ENCODE data around the gene WDR73. TPM values are rescaled to one million over a fixed set of nuclear protein-coding genes. Genes with fewer than 3 reads are reported as not detected.

Gene WDR73
- total RNA-seq, 1 experiment from 2014 or later, result 53.1 TPM

DNA sequence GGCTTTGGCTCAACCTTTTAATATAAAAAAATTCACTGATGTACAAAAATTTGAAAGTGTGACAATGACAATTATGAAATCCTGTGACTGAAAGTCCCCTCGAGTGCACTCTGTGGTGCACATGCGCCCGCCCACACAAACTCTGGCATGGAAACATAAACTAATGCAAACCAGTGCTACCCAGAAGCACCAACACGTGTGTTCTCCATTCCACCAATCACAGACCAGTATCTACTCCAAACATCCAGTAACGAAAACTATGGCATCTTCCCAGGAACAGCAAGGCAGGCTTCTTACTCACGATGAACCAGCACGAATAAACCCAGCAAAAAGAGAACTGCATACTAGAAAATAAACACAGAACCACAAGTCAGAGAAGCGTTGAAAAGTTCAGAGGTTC lies 15.6 kb upstream of the WDR73 start:
- peaks cover 17% of the 10 kb centered on the region for H3K4me1 Mint-ChIP-seq (ENCODE audit: low read depth, unreplicated experiment)
- H3K9me3 Mint-ChIP-seq (ENCODE audit: low read depth, unreplicated experiment), result no peaks in the 10 kb centered on the region
- H3K4me3 Mint-ChIP-seq (ENCODE audit: low read depth, unreplicated experiment), result no peak overlapping the region
- H3K27ac Mint-ChIP-seq (ENCODE audit: unreplicated experiment), result no peak overlapping the region
- CTCF ChIA-PET, result interaction anchor here (1.0 kb wide), 1 partner anchor 10 kb away, joined by 3 read pairs; no protein-coding TSS in a partner anchor
- TF ChIP-seq, protein P1, sequence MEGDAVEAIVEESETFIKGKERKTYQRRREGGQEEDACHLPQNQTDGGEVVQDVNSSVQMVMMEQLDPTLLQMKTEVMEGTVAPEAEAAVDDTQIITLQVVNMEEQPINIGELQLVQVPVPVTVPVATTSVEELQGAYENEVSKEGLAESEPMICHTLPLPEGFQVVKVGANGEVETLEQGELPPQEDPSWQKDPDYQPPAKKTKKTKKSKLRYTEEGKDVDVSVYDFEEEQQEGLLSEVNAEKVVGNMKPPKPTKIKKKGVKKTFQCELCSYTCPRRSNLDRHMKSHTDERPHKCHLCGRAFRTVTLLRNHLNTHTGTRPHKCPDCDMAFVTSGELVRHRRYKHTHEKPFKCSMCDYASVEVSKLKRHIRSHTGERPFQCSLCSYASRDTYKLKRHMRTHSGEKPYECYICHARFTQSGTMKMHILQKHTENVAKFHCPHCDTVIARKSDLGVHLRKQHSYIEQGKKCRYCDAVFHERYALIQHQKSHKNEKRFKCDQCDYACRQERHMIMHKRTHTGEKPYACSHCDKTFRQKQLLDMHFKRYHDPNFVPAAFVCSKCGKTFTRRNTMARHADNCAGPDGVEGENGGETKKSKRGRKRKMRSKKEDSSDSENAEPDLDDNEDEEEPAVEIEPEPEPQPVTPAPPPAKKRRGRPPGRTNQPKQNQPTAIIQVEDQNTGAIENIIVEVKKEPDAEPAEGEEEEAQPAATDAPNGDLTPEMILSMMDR (IDR thresholded peaks at IDR 0.05; ENCODE audit: unreplicated experiment), result no peak
- no peak for DNase-seq
- BruUV-seq (replicated peaks), result TSS peak; percentile 80
- peaks cover 72% of the 10 kb centered on the region for H3K36me3 Mint-ChIP-seq (ENCODE audit: insufficient read depth, unreplicated experiment)
- no peaks in the 10 kb centered on the region for H3K27me3 Mint-ChIP-seq (ENCODE audit: unreplicated experiment)
- intact Hi-C loops (cut with micrococcal nuclease; ENCODE audit: unreplicated experiment), result no loop called here

DNA sequence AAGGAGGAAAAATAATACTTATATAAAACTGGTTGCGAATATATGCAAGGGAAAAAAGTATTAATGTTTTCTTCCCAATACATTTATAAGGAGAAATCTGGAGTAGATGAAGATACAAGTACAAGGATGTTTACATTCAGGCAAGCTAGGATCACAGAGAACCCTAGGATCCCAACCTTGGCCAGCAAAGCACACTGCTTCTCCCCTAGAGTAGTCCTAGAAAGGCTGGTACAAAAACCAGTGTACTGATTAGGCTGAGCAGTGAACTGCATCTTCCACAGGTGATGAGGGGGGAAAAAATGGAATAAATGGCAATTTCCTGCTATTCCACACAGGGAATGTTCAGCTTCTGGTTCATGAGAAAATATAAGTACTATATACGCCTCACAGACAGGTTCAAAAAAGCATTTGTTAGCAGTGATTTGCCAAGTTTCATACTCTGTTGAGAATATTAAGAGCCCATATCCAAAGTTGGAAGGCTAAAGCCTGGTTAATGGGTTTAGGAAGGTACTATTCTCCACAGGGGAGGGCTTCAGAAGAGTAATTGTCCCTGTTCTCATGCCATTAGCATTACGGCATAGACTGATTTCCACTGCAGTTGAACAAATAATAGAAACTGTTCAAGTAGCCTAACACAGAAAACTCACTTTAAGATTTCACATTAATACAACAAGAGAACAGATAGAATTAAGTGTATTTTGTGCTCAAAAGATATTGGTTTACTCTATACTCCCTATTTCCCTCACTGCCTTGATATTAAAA lies 14.3 kb upstream of the WDR73 start:
- CTCF ChIA-PET, result interaction anchor here (1.0 kb wide), 1 partner anchor 11 kb away, joined by 3 read pairs; no protein-coding TSS in a partner anchor
- H3K9me3 Mint-ChIP-seq (ENCODE audit: low read depth, unreplicated experiment), result no peaks in the 10 kb centered on the region
- no peak overlapping the region for H3K27ac Mint-ChIP-seq (ENCODE audit: unreplicated experiment)
- BruUV-seq (replicated peaks), result no TSS peak
- peaks cover 17% of the 10 kb centered on the region for H3K4me1 Mint-ChIP-seq (ENCODE audit: low read depth, unreplicated experiment)
- H3K36me3 Mint-ChIP-seq (ENCODE audit: insufficient read depth, unreplicated experiment), result peaks cover 68% of the 10 kb centered on the region
- intact Hi-C loops (cut with micrococcal nuclease; ENCODE audit: unreplicated experiment), result no loop called here
- TF ChIP-seq, protein P1 (IDR thresholded peaks at IDR 0.05; ENCODE audit: unreplicated experiment), result no peak
- H3K4me3 Mint-ChIP-seq (ENCODE audit: low read depth, unreplicated experiment), result no peak overlapping the region
- no peak for DNase-seq
- no peaks in the 10 kb centered on the region for H3K27me3 Mint-ChIP-seq (ENCODE audit: unreplicated experiment)

DNA sequence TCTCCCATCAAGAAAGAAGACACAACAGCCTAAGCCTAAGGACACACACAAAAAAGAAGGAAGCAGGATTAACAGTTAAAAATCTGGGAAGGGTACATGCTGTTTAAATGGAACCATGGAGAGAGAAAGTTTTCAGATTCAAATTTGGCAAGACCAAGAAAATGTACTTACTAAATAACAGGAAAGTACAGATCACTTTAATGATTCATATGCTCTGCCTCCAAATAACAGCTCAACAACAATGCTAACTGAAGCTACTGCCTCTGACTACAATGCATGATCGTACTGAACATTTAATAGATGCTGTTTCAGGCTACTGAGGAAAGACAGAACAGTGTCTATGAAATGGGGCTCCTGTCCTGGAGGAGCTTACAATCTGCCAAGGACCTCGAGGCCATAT lies 12.3 kb upstream of the WDR73 start:
- Mint-ChIP-seq H3K36me3 (ENCODE audit: insufficient read depth, unreplicated experiment) (peaks cover 60% of the 10 kb centered on the region), H3K27me3 (ENCODE audit: unreplicated experiment) (no peaks in the 10 kb centered on the region), H3K4me3 (ENCODE audit: low read depth, unreplicated experiment) (no peak overlapping the region), H3K27ac (ENCODE audit: unreplicated experiment) (no peak overlapping the region), H3K9me3 (ENCODE audit: low read depth, unreplicated experiment) (no peaks in the 10 kb centered on the region), H3K4me1 (ENCODE audit: low read depth, unreplicated experiment) (peaks cover 9% of the 10 kb centered on the region)
- BruUV-seq (replicated peaks), result no TSS peak
- DNase-seq, result no peak
- CTCF ChIA-PET, result no interaction called here
- TF ChIP-seq, protein P1 (IDR thresholded peaks at IDR 0.05; ENCODE audit: unreplicated experiment), result no peak
- intact Hi-C loops (cut with micrococcal nuclease; ENCODE audit: unreplicated experiment), result no loop called here

DNA sequence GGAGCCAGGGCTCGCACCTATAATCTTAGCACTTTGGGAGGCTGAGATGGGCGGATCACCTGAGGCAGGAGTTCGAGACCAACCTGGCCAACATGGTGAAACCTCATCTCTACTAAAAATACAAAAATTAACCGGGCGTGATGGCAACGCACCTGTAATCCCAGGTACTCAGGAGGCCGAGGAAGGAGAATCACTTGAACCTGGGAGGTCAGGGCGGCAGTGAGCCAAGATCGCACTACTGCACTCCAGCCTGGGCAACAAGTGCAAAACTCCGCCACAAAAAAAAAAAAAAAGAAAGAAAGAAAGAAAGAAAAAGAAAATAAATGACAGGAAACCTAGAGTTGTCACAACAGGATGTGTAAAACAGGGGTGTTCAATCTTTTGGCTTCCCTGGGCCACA lies 6.9 kb upstream of the WDR73 start:
- no peaks in the 10 kb centered on the region for H3K27me3 Mint-ChIP-seq (ENCODE audit: unreplicated experiment)
- CTCF ChIA-PET, result interaction anchor here (0.7 to 1.1 kb wide), 2 partner anchors 150 to 251 kb away, joined by 3 to 4 read pairs; no protein-coding TSS in a partner anchor

More for the DNA sequence above, 6.9 kb upstream of the WDR73 start:
- intact Hi-C loops (cut with micrococcal nuclease; ENCODE audit: unreplicated experiment), result no loop called here
- no peak for DNase-seq
- Mint-ChIP-seq H3K27ac (ENCODE audit: unreplicated experiment) (no peak overlapping the region), H3K4me1 (ENCODE audit: low read depth, unreplicated experiment) (peaks cover 19% of the 10 kb centered on the region), H3K36me3 (ENCODE audit: insufficient read depth, unreplicated experiment) (peaks cover 78% of the 10 kb centered on the region), H3K4me3 (ENCODE audit: low read depth, unreplicated experiment) (no peak overlapping the region), H3K9me3 (ENCODE audit: low read depth, unreplicated experiment) (no peaks in the 10 kb centered on the region)
- BruUV-seq (replicated peaks), result no TSS peak
- TF ChIP-seq, protein P1 (IDR thresholded peaks at IDR 0.05; ENCODE audit: unreplicated experiment), result no peak

All from Calu3 (cell line).